HFF-Myc (cell line): ENCODE measurements around the gene NDUFV1.

Source experiments
- DNase-seq: peaks from one replicate; pipeline ENCODE4 v3.0.0-alpha.2; 2011; ENCODE audit warnings: low read depth; ENCODE audit errors: extremely low read depth
- H3K4me3 ChIP-seq: replicated peaks from 2 replicates; pipeline ENCODE4 v1.5.1; 2011; ENCODE audit warnings: low read depth, mild to moderate bottlenecking, control low read depth, low read length
- TF ChIP-seq, protein P1 (sequence below): IDR thresholded peaks from 2 replicates; pipeline ENCODE4 v1.5.1; 2012; ENCODE audit warnings: mild to moderate bottlenecking, low read depth, low read length, control low read depth; ENCODE audit errors: missing control alignments

The NDUFV1 gene

DNA sequence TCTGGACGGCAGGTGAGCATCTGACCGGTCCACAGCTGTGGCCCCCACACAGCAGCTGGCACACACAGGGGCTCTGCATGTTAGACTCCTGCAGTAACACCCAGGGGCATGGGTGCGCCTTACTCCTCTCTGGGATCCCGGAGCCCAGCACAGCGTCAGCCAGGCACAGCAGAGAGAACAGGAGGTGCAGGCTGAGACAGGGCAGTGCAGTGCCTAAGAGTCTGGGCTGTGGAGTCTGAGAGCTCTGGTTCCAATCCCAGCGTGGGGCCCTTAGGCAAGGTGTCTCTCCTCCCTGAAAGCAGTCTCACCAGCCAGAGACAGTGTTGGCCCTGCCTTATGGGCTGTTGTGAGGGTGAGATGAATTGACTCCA lies 20.7 kb downstream of the NDUFV1 start:
- TF ChIP-seq, protein P1, sequence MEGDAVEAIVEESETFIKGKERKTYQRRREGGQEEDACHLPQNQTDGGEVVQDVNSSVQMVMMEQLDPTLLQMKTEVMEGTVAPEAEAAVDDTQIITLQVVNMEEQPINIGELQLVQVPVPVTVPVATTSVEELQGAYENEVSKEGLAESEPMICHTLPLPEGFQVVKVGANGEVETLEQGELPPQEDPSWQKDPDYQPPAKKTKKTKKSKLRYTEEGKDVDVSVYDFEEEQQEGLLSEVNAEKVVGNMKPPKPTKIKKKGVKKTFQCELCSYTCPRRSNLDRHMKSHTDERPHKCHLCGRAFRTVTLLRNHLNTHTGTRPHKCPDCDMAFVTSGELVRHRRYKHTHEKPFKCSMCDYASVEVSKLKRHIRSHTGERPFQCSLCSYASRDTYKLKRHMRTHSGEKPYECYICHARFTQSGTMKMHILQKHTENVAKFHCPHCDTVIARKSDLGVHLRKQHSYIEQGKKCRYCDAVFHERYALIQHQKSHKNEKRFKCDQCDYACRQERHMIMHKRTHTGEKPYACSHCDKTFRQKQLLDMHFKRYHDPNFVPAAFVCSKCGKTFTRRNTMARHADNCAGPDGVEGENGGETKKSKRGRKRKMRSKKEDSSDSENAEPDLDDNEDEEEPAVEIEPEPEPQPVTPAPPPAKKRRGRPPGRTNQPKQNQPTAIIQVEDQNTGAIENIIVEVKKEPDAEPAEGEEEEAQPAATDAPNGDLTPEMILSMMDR = no peak

GRCh38 chr11:67627812-67628624 lies 21.3 kb downstream of the NDUFV1 start:
- TF ChIP-seq, protein P1 = no peak
- no peak for DNase-seq
- no peak overlapping the region for H3K4me3 ChIP-seq

More for the DNA sequence above, 20.7 kb downstream of the NDUFV1 start:
- no peak for DNase-seq
- no peak overlapping the region for H3K4me3 ChIP-seq

DNA sequence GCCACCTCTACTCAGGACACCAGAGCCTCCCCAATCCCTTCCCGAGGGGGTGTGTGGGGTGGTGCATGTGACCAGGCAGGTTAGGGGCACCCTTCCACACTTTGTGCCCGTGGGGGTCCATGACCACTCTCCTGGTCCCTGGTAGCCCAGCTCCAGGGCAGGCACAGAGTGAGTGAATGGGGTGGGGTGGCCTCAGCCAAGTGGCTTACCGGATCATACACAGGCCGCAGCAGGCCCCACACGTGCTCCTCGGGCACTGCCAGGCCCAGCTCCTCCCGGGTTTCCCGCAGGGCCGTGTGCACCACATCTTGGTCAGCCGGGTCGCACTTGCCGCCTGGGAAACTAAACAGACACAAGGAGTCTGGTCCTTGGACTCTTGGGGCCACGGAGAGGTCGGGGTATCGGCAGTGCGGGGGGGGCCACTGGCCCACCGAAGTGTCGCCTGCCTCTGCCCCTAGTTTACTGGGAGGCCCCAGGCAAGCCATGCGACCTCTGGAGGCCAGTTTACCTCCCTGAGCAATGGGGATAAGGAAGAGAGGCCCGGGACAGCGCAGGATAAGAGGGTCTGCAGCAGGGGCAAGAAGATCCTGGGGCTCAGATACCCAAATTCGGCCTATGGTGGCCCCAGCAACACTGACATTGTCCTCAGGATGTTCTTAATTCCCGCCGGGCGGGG lies 22.1 kb downstream of the NDUFV1 start:
- DNase-seq = no peak
- H3K4me3 ChIP-seq = peak overlapping the region; percentile 48
- TF ChIP-seq, protein P1 = no peak

DNA sequence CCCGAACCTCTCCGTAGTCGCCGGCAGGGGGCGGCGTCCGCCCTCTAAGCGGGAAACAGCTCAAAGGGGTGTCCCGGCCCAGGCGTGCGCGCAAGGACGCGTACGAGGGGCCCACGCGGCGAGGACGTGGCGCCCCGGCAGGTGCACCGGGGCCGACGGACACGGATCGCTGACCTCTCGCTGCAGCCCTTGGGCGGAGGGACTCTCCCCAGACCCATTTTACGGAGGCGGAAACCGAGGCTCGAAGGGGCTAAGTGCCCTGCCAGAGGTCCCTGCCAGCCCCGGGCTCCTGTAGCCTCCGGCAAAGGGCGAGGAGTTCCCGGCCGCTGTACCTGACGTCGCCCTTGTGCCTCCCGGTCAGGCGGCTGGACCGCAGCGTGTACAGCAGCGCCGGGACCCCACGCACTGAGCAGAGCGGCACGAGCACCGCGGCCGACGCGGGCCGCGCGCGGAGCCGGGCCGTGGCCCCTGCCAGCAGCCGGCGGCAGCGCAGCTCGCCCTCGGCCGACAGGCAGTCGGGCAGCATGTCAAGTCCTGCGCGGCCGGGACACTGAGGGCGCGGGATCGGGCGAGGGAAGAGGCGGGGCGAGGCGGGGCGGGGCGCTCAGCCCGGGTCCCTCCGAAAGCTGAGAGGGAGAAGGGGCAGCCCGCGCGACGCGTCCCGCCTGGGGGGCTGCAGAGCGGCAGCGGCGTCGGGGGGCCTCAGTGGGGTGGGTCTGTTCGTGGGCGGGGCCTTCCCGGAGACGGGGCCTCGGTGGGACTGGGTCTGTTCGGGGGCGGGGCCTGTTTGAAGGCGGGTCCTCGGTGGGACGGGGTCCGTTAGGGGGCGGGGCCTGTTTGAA lies 22.9 kb downstream of the NDUFV1 start, which contains the start of gene NUDT8:
Gene NUDT8, minus strand, starts transcription at position 552 of the 842 bp plus-strand sequence. Its CDS starts 26 bp downstream, at position 526.
- H3K4me3 ChIP-seq = peak within 1 kb of the TSS; percentile 55
- TF ChIP-seq, protein P1 = peak; percentile 89
- no peak for DNase-seq

DNA sequence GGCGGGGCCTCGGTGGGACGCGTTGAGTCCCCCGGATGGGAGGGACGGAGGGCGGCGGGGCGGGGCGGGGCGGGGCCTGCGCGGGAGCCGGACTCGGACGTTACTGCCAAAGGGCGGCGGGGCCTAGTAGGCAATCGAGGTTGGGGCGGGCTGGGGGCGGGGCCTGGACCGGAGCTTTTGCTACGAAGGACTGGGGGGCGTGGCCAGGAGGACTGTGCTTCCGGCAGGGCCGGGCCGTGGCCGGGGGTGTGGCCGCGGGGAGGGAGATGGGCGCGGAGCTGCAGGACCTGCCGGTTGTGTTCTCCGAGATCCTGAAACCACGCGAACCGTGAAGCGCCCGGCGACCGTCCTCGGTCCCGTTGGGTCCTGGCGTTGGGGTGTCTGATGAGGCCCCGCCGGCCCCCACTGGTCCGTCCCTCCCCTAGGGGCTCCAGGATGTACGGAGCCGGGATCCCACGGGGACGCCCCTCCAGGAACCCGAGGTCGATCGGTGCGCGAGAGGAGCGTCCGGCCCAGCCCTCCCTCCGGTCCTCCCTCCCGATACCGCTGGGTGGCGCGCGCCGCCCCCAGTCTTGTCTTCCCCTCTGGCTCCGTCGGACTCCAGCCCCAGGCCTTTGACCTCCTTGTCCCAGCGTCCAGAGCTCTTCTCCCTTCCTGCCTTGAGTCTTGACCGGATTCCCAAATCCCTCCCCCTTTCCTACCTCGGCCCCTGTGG lies 23.6 kb downstream of the NDUFV1 start:
- DNase-seq = peak; percentile 73
- H3K4me3 ChIP-seq = peak overlapping the region; percentile 55
- TF ChIP-seq, protein P1 = peak; percentile 67

DNA sequence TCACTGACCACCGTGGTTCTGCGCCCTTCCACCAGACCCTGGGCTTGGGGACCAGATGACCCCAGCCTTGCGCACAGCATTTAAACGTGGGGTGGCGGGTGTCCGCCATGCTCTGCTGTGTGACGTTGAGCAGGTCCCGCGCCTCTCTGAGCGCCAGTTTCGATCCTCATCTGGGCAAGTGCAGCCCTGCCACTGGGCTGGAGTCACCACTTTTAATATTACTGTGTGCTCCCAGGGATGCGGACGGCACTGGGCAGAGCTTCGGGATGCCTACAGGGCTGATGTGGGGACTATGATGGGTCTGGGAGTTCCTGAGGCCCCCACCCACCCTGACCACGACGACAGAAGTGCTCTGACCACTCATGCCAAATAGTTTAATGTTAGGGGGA lies 24.2 kb downstream of the NDUFV1 start:
- peak overlapping the region; percentile 55 for H3K4me3 ChIP-seq
- DNase-seq = no peak
- TF ChIP-seq, protein P1 = no peak
